H1 (cell line): ENCODE measurements around the gene RPTOR. TPM values are rescaled to one million over a fixed set of nuclear protein-coding genes. Genes with fewer than 3 reads are reported as not detected.

Experiments
- CBX5 ChIP-seq: fragments of 300-800, 300-1000 bp; sonication (generic); IDR thresholded peaks from 2 replicates; pipeline ENCODE4 v1.7.1; 2016; ENCODE audit warnings: antibody characterized with exemption, low read length, low read depth
- GABPA ChIP-seq: IDR thresholded peaks from 2 replicates; pipeline ENCODE4 v1.6.1; 2011; ENCODE audit warnings: mild to moderate bottlenecking, low read length, moderate library complexity, borderline replicate concordance; ENCODE audit not compliant: insufficient read depth
- RNF2 ChIP-seq: fragments of 200-900, 300-1000 bp; sonication (generic); IDR thresholded peaks from 2 replicates; pipeline ENCODE4 v1.7.1; 2016; ENCODE audit warnings: borderline replicate concordance, low read depth, mild to moderate bottlenecking, antibody characterized with exemption, low read length; ENCODE audit not compliant: poor library complexity, severe bottlenecking; ENCODE audit errors: missing control alignments
- polyA plus RNA-seq, 7 experiments: library from polyadenylated mRNA; depleted of rRNA in 3 of 7; stranded (reverse) in 5 of 7; unstranded in 2 of 7; fragments of >200 nt in 5 of 7; fragments of 200-250 nt in 2 of 7; gene quantifications; 1 replicate in 5 of 7; 2 replicates in 1 of 7; 4 replicates in 1 of 7; pipeline versions ENCODE4 v1.2.1 to v1.2.3, GENCODE V29; 2011 to 2013; ENCODE audit warnings: missing spikeins in 2 of 7, mixed read lengths in 2 of 7
- total RNA-seq: library from RNA; stranded (reverse); fragmentation: NEBNext Ultra II Directional; extraction: Animal tissue kit (Norgen Biotek cat#: 25700); gene quantifications from 2 replicates; pipeline ENCODE4 v1.2.1, GENCODE V29; 2021

The RPTOR gene
- total and polyA plus RNA-seq, 2 of the 8 experiments (the other 6 are each of a cell fraction or from before 2014, with no cell fraction given): 6.9 to 28.7 TPM

- TF ChIP-seq CBX5 (no peak), GABPA (no peak), RNF2 (no peak)
Measured at GRCh38 chr17:80545499-80545826, 825 bp downstream of the RPTOR start (continued).
